ENCODE measurements around the gene HSPBP1. TPM values are rescaled to one million over a fixed set of nuclear protein-coding genes. Genes with fewer than 3 reads are reported as not detected.

The HSPBP1 gene
- total RNA-seq, 4 donors from 2014 or later = 24.2 to 48.4 (median 31.2) TPM

- intact Hi-C loops (cut with DNase I) = no loop called here
- no peaks in the 10 kb centered on the region for H3K36me3 ChIP-seq
- WGBS, 2 donors = 74 to 81% methylated on average over 7 of the region's 7 CpGs
- no peak for DNase-seq
- H3K9me3 ChIP-seq = no peaks in the 10 kb centered on the region
- H3K27me3 ChIP-seq = no peaks in the 10 kb centered on the region
- peaks cover 4 to 13% of the 10 kb centered on the region in 2 donors for H3K4me1 ChIP-seq
- no peak overlapping the region for H3K4me3 ChIP-seq (replicated peaks in 1 of 3)
- H3K27ac ChIP-seq = no peak overlapping the region
- TF ChIP-seq, protein P1, sequence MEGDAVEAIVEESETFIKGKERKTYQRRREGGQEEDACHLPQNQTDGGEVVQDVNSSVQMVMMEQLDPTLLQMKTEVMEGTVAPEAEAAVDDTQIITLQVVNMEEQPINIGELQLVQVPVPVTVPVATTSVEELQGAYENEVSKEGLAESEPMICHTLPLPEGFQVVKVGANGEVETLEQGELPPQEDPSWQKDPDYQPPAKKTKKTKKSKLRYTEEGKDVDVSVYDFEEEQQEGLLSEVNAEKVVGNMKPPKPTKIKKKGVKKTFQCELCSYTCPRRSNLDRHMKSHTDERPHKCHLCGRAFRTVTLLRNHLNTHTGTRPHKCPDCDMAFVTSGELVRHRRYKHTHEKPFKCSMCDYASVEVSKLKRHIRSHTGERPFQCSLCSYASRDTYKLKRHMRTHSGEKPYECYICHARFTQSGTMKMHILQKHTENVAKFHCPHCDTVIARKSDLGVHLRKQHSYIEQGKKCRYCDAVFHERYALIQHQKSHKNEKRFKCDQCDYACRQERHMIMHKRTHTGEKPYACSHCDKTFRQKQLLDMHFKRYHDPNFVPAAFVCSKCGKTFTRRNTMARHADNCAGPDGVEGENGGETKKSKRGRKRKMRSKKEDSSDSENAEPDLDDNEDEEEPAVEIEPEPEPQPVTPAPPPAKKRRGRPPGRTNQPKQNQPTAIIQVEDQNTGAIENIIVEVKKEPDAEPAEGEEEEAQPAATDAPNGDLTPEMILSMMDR (IDR thresholded peaks at IDR 0.05) = no peak
- no peak for TF ChIP-seq POLR2A (IDR thresholded peaks at IDR 0.05)
Observed at GRCh38 chr19:55213547-55213946, 66.4 kb downstream of the HSPBP1 start.

- H3K27ac ChIP-seq = no peak overlapping the region
- intact Hi-C loops (cut with DNase I) = no loop called here
- no peaks in the 10 kb centered on the region for H3K36me3 ChIP-seq
- DNase-seq = no peak
- 68 to 70% methylated on average over 3 of the region's 3 CpGs for WGBS, 2 donors
- H3K4me1 ChIP-seq = peaks cover 4 to 13% of the 10 kb centered on the region in 2 donors
- no peak overlapping the region for H3K4me3 ChIP-seq (replicated peaks in 1 of 3)
- no peaks in the 10 kb centered on the region for H3K9me3 ChIP-seq
- TF ChIP-seq, protein P1 (IDR thresholded peaks at IDR 0.05) = no peak
- H3K27me3 ChIP-seq = no peaks in the 10 kb centered on the region
Observed at GRCh38 chr19:55212447-55212846, 67.5 kb downstream of the HSPBP1 start.

Small RNAs within 50 kb of the gene (microRNA-seq; reads per million reads assigned to microRNA genes)
- gene MIR6802 (1.5 reads per million), gene MIR6803 (8.8 reads per million, percentile 23 among the genes with 10 or more reads in this experiment), gene MIR6804 (1.1 reads per million)

Small RNAs within 50 kb of the gene (small RNA-seq; reads per million reads assigned to genes)
- gene MIR6802 = not detected
- gene MIR6803 = not detected
- not detected for gene MIR6804

Other genes starting within 250 kb of the HSPBP1 start
- gene GP6, start 241.8 kb downstream of the HSPBP1 start, total RNA-seq = under 1 TPM in 1 of 4 donors, not detected in 3; 0.78 TPM
- 10 to 100 TPM; 35.7 to 44.1 (median 38.3) TPM for gene RDH13, start 217.0 kb downstream of the HSPBP1 start, total RNA-seq
- 10 to 100 TPM; 60.6 to 84.8 (median 73.3) TPM for gene EPS8L1, start 204.2 kb downstream of the HSPBP1 start, total RNA-seq
- gene PPP1R12C, start 162.5 kb downstream of the HSPBP1 start, total RNA-seq = 100 to 1,000 TPM in 1 of 4 donors, 10 to 100 TPM in 3; 40.0 to 110 (median 76.1) TPM
- gene TNNT1, start 130.9 kb downstream of the HSPBP1 start, total RNA-seq = not detected
- gene TNNI3, start 122.4 kb downstream of the HSPBP1 start, total RNA-seq = not detected
- gene DNAAF3, start 113.5 kb downstream of the HSPBP1 start, total RNA-seq = 1 to 10 TPM; 3.3 to 9.1 (median 5.5) TPM
- not detected for gene SYT5, start 99.8 kb downstream of the HSPBP1 start, total RNA-seq
- gene PTPRH, start 70.6 kb downstream of the HSPBP1 start, total RNA-seq = 1 to 10 TPM in 1 of 4 donors, under 1 TPM in 2, not detected in 1; 0.11 to 2.6 (median 0.54) TPM
- 1 to 10 TPM; 1.6 to 5.8 (median 2.9) TPM for gene TMEM86B, start 51.3 kb downstream of the HSPBP1 start, total RNA-seq
- gene PPP6R1, start 21.1 kb downstream of the HSPBP1 start, total RNA-seq = 10 to 100 TPM; 26.1 to 99.8 (median 54.2) TPM
- 1 to 10 TPM in 1 of 4 donors, under 1 TPM in 1, not detected in 2; 0.83 to 1.2 TPM for gene BRSK1, start 3.9 kb upstream of the HSPBP1 start, total RNA-seq
- 1 to 10 TPM in 1 of 4 donors, not detected in 3; 1.3 TPM for gene TMEM150B, start 45.2 kb upstream of the HSPBP1 start, total RNA-seq
- gene KMT5C, start 59.8 kb upstream of the HSPBP1 start, total RNA-seq = 10 to 100 TPM in 3 of 4 donors, 1 to 10 TPM in 1; 7.5 to 22.0 (median 15.4) TPM
- gene COX6B2, start 74.6 kb upstream of the HSPBP1 start, total RNA-seq = under 1 TPM in 1 of 4 donors, not detected in 3; 0.94 TPM
- gene GARIN5B, start 83.2 kb upstream of the HSPBP1 start, total RNA-seq = not detected
- not detected for gene IL11, start 90.4 kb upstream of the HSPBP1 start, total RNA-seq
- gene TMEM190, start 96.7 kb upstream of the HSPBP1 start, total RNA-seq = not detected
- 10 to 100 TPM in 3 of 4 donors, 1 to 10 TPM in 1; 6.3 to 73.5 (median 31.2) TPM for gene TMEM238, start 104.2 kb upstream of the HSPBP1 start, total RNA-seq
- 100 to 1,000 TPM; 156 to 404 (median 205) TPM for gene RPL28, start 105.8 kb upstream of the HSPBP1 start, total RNA-seq
- gene UBE2S, start 127.7 kb upstream of the HSPBP1 start, total RNA-seq = 10 to 100 TPM in 2 of 4 donors, 1 to 10 TPM in 2; 5.7 to 13.3 (median 9.8) TPM
- not detected for gene SHISA7, start 163.2 kb upstream of the HSPBP1 start, total RNA-seq
- 100 to 1,000 TPM in 2 of 4 donors, 10 to 100 TPM in 2; 52.1 to 178 (median 100) TPM for gene ISOC2, start 181.5 kb upstream of the HSPBP1 start, total RNA-seq
- not detected for gene C19orf85, start 184.6 kb upstream of the HSPBP1 start, total RNA-seq
- gene ZNF628, start 196.5 kb upstream of the HSPBP1 start, total RNA-seq = 10 to 100 TPM in 2 of 4 donors, 1 to 10 TPM in 2; 2.1 to 12.0 (median 6.5) TPM
- gene NAT14, start 205.1 kb upstream of the HSPBP1 start, total RNA-seq = 10 to 100 TPM in 2 of 4 donors, 1 to 10 TPM in 2; 5.1 to 28.3 (median 12.2) TPM
- 1 to 10 TPM; 1.7 to 2.9 (median 2.2) TPM for gene SSC5D, start 208.3 kb upstream of the HSPBP1 start, total RNA-seq